ENCODE measurements around the gene ZNF485.
A peak's percentile ranks its signal among the peaks of the same experiment; 100 is the strongest.
"Not testable (repeated sequence)": the region's sequence is repeated elsewhere in the genome, so short reads cannot be mapped to it uniquely, and the experiment has no call there.

ZNF485 gene

DNA sequence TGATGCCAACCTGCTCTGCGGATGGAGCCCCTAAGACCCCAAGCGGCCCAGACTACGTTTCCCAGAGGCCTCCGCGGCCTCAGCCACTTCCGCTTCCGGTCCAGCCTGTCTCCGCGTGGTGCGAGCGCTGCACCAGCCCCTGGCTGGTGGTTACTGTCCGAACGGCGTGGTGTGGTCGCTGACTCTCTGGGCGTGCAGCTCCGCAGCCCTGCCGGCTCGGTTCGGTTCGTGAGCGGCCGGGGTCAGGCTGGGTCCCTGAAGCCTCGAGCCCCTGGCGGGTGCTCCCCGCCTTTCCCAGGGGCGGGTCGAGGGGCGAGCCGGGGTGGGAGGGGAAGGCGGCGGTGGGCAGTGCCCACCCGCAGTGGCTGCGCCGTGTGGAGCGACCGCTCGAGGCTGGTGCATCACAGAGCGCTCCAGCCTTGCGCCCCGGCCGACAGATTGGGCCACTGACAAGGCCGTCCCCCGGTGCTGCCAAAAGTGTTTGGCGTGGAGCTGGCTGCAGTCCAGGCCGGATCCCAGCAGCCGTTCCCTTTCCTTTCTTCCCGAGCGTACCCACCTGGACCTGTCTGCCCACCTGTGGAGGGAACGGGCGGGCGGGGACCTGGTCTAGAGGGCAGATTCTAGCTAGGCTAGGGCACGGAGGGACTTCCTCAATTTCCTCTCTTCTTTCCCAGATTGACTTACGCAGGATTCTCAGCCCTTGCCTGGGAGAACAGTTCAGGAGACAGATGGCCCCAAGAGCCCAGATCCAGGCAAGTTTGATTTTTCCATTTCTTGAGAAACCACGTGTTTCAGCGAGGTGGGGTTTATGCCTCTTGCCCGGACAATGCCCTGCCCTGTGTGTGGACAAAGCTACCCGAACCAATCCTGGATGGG, at the start of gene ZNF485:
Gene ZNF485, plus strand, starts transcription at position 116 of the 876 bp plus-strand sequence. Its CDS starts 613 bp downstream, at position 729.
- peak; percentile 43 for DNase-seq (ENCODE audit: low spot score)

DNA sequence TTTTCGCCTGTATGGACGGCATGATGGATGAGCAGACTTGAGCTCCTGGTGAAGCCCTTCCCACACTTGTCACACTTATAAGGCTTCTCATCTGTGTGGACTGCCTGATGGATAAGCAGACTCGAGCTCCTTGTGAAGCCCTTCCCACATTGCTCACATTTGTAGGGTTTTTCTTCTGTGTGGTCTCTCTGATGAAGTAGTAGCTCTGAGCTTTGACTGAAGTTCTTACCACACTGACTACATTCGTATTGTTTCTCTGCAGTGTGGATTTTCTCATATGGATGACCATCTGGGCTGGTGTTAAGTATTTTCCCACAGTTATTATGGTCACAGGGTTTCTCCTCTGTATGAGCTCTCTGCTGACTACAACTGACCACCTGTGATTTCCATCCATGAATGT, 49.0 kb upstream of the ZNF485 start:
- no peak for DNase-seq (ENCODE audit: low spot score)

DNA sequence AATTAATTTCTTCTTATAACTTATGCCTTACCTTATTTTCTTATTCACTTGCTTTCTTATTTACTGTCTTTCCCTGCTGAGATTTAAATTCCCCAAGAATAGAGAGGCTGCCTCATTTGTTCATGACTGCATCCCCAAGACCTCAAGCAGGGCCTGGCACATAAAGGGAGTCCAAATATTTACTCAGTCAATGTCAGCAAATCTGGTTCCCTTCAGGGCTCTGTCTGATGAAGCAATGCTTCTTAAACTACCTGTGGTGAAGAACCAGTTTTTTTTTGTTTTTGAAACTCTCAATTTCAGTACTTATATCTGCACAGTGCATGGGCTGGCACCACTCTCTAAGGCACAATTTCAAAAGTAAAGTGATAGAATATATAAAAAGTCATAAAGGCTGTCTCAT, 36.6 kb upstream of the ZNF485 start:
- no peak for DNase-seq (ENCODE audit: low spot score)

DNA sequence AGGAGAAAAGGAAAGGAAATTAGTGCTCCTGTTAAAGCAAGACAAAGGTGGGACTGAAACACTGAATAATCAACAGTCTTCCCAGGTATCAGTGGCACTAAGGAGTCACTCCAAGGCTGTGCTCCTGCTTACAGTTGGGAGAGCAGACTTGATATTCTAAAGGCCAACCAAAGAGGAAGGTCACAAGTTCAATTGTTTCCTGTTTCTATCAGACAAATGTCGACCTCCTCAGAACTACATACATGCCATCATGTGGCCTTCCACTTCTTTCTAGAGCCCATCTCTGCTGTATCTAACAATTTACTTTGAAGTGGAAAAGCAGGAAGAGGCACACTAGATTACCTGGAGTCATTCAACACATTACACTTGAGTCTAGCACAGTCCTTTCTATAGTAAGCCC, 35.3 kb upstream of the ZNF485 start:
- no peak for DNase-seq (ENCODE audit: low spot score)

DNA sequence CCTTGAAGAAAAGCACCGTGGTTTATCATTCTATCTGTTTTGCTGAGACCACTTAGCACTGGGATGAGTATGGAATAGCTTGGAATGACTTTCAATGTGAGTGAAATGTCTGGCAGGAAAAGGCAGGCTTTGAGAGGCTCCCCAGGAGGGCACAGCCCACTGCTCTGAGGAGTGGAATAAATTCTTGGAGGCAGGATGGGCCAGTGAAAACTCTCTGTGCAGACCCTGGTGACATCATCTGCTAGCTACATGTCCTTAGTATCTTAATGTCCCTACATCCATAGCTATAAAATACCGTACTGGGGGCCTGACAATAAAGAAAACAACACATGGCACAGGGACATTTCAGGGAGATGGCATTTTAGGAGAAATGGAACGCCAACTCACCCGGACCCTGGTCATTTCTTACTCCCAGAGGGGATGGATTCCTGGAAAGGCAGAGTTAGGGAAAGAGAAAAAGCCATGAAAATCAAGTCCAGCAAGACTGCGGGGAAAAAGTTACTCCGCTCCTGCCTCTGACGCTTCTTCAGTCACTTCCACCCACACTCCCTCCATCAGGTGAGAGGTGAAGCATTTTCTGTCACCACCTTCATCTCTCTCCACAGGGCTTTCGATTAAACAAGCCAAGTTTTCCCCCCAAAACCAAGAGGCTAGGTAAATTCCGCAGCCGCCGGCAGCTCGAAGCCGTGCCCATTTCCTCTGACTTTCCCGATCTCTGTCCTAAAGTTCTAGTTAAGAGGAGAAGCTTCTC, 32.8 kb upstream of the ZNF485 start:
- DNase-seq (ENCODE audit: low spot score) = no peak

DNA sequence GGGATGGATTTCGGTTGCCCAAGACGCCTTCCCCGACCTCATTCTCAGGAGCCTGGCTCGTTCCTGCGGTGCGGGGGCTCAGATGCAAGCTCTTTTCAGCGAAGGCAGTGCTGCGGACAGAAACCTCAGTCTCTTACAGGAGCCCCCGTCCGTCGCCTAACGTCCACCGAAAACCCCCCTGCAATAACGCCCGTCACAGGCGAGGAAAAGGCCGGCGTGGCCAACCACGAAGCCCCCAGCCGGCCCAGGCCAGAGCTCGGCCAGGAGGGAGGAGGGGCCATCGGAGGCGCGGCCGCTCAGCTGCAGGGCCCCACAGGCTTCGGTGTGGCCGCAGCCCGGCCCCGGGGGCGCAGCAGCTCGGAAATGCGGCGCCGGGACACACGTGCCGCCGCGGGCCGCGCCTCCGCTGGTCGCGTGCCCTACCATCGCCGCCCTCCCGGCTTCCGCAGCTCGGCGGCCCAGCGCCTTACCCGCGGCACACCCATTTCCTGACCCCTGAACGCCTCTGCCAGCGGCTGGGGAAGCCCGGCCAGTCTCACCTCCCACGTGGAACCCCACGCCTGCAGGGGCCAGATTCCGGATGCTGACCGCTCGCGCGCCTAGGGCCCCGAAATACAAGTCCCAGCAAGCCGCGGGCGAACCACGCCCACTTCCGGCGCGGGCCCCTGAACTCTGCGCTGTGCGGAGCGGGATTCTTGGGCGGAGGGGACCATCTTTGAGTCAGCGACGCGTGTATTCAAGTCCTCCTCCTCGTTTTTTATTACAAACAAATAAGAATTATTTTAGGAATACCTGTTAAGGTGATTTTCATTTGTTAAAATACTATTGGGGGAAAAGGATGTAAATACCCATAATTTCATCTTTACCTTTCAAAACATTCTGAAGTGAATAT, 32.0 kb upstream of the ZNF485 start, which contains the start of gene ZNF239:
Gene ZNF239, minus strand, starts transcription at position 616 of the 892 bp plus-strand sequence. CDS start 16,537 bp downstream, outside the sequence.
- DNase-seq (ENCODE audit: low spot score) = peak; percentile 6

DNA sequence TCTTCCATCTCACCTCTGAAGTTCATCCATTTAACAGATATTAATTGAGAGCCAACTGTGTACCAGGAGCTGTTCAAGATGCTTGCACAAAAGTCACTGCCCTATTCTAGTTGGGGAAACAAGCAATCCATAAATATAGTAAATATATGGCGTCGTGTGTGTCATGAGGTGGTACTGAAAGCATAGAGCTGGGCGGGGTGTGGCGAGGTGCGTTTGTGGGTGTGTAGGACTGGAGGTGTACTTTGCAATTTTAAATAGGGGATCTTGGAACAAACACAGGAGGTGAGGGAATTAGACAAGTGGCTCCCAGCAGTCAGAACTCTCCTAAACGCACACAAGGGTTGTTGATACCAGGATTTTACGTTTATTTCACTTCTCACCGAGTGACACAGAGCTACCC, 31.3 kb upstream of the ZNF485 start:
- no peak for DNase-seq (ENCODE audit: low spot score)

DNA sequence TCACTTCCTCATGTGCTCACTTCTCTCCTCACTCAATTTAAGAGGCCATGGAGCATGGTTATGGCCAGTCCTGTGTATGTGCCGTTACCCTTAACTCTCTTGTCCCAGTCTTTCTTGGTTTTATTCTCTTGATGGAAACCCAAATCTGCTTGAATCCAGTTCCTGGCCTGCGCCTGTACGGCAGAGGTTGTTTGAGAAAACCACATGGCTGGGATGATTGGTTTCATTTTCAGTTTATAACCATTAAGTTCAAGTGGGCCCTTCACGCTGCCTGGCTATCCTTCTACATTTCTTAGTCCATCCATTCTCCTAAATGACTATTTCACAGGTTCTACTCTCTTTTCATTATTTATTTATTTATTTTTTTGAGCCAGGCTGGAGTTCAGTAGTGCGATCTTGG, 30.2 kb upstream of the ZNF485 start:
- no peak for DNase-seq (ENCODE audit: low spot score)

DNA sequence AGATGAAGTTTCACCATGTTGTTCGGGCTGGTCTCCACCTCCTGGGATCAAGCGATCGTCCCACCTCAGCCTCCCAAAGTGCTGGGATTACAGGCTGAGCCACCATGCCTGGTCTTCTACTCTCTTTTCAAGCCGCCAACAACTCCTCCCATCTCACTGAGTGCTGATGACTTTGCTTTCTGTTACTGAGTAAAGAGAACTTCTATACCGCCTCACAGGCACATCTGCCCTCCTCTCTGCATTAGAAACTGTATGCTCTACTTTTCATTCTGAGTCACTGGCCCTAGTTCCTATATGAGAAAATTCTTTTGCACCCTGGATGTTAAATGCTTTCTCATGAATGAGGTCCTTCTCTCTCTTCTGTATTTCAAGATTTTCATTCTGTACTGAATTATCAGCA, 29.7 kb upstream of the ZNF485 start:
- no peak for DNase-seq (ENCODE audit: low spot score)

DNA sequence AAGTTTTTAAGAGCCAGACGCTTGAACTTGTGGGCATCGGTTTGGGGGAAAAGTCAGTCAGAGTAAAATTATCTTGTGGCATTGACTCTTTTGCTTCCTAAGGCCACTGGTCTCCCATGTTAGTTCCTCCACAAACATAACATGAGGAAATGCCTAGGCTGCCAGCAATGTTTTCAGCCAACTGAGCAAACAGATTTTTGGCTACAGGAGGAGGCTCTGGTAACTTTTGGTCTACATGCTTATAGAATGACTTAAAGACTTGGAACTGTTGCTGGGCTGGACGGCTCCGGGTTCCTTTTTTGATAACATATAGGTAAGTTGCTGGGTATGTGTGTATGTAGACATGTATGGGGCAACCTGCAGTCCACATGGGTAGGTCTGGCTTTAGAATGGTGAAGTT, 22.2 kb upstream of the ZNF485 start:
- DNase-seq (ENCODE audit: low spot score) = no peak

DNA sequence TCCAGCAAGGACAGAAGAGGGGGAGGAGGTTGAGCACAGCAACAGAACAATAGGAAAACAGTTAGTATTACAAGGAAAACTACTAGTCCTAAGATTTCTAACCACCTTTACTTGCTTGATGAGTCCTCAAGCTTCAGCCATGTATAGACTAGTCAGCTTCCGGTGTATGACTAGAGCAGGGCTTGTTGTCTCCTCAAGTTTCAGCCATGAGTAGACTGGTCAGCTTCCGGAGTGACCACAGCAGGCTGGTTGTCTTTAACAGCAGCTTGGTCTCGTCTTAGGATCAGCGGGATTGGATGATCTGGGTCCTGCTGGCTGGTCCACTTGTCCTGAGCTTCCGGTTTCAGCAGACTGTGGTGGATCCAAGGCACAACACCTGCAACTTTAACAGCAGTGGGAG, 21.2 kb upstream of the ZNF485 start:
- no peak for DNase-seq (ENCODE audit: low spot score)

DNA sequence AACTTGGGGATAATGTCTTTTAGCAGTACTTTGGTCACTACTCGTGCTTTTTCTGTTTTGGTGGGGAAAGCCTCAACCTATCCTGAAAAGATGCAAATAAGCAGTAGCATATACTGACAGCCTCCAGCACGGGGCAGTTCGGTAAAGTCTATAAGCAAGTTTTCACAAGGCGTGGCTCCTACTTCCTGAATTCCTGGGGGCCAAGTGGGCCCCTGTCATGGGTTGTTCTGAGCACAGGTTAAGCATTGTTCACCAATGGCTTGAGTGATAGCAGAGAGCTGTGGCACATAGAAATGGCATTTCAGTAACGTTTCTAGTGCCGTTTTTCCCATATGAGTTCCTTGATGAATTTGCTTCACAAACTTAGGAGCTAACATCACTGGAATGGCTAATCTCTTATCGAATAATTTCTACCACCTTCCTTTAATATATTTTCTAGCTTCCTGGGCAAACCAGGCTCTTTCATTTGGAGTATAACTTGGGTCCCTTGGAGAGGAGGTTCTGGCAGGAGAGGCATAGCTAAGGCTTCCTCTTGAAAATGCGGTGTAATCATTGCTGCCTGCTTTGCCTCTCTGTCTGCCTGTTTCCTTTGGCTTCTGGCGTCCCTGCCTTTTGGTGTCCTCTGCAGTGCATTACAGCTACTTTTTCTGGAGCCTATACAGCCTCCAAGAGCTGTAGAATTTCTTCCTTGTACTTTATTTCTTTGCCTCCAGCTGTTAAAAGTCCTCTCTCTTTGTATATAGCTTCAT, 20.1 kb upstream of the ZNF485 start:
- DNase-seq (ENCODE audit: low spot score) = no peak

DNA sequence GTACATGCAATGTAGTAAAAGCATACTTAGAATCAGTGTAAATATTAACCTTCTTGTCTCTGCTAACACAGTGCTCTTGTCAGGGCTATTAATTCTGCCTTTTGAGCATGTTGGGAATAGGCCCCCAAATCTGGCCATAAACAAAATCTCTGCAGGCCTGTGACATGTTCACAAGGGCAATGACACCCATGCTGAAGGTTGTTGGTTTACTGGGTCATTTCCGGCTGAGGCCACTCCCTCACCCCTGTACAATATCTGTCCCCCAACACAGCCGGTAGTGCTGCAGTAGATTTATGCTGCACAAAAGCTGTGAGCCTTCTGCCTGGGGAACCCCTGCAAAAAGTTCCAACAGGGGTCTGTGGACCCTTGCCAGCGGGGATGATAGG, 19.5 kb upstream of the ZNF485 start:
- not testable (repeated sequence) for DNase-seq (ENCODE audit: low spot score)

DNA sequence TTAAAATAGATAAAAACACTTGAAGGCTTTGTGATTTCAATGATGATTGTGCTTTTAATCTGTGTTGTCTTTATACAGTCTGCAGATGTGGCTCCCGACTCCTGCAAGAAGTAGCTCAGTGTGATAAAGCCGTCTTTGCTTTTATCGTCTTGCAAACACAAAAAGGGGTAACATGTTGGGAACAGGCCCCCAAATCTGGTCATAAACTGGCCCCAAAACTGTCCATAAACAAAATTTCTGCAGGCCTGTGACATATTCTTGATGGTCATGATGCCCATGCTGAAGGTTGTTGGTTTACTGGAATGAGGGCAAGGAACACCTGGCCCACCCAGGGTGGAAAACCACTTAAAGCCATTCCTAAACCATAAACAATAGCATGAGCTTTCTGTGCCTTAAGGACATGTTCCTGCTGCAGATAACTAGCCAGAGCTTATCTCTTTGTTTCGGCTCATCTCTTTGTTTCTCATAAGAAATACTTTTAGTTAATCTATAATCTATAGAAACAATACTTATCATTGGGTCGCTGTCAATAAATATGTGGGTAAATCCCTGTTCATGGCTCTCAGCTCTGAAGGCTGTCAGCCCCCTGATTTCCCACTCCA, 14.8 kb upstream of the ZNF485 start:
- no peak for DNase-seq (ENCODE audit: low spot score)

DNA sequence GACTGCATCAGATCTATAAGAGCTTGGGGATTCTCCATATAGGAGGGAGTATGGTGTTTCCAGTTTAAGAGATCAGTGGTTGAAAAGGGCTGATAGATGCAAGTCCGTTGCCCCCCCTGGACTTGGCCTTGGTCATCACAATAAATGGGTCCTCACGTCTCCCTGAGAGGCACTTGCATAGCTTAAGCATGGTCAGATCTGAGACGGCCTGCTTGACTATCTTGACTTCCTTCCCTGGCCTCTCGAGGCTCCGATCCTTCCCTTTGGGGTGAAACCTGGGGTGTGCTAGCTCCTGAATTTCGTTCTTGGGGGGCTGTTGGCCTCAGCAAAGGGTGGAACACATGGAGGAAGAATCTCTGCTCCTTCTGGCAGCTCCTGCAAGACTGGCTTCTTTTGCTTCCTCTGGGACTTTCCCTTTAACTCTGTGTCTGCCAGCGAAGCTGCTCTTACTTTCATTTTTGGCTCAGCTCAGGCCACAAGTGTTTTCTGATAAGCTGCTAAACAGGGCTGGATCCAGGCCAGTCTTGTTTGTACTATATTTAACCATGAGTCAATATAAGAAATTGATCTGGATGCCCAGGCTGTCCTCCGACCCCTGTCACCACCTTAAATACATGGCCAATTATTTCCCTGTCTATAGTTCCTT, 11.2 kb upstream of the ZNF485 start:
- DNase-seq (ENCODE audit: low spot score) = no peak

DNA sequence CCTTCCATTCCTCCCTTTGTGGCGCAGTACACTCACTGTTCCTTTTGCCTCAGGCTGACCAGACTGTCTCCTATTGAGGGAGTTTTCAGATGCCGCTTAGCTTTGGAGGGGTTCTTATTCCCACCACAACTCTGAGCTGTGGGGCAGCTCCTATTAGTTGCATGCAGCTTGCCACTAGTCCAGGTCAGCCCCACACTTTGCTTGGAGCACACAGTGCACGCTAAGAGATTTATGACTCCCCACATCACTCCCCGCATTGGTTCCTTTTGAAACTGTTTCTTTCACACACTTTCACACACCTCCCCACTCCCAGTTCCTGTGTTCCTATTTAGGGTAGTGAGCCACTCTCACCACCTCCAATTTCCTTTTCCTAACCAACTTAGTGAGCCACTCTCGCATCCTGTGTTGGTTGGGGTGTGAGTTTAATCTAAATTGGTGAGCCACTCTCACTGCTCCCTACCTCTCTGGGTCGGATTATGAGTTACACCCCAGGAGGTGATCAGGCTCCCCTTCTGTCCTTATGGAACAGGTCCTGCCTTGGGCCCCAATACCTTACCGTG, 10.4 kb upstream of the ZNF485 start:
- no peak for DNase-seq (ENCODE audit: low spot score)

DNA sequence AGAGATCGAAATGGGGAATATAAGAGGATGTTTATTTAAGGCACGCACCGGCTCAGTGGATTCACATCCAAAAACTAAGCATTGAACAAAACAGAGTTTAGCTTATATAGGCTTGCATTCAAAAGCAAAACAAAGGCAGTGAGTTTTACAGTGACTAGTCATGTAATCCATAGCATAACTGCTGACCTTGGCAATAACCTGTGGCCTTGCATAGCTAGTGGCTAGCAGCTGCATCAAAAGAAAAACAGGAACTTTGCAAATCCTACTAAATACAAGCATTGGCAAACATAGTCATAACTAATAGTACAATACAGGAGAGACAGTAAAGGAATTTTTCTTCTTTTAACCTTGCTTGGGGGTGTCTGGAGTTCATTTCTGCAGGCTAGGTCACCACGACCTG, 9.7 kb upstream of the ZNF485 start:
- DNase-seq (ENCODE audit: low spot score) = no peak

DNA sequence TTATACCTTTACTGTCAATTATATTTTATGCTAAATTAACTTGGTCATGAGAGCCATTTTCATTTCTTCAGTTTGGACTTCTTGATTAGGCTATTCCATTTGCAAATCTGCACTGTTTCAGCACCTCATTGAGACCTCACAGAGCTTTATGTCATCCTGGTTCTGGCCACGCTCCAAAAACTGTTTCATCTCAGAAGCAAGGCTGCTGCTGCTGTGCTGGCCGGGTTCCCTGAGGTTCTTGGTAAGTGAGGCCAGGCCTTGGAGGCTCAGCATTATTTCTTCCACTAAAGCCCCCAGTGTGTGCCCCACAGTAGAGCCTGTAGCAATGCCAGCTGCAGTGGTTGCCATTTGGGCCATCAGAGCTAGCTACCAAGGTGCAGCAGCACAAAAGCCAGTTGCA, 7.8 kb upstream of the ZNF485 start:
- DNase-seq (ENCODE audit: low spot score) = no peak

DNA sequence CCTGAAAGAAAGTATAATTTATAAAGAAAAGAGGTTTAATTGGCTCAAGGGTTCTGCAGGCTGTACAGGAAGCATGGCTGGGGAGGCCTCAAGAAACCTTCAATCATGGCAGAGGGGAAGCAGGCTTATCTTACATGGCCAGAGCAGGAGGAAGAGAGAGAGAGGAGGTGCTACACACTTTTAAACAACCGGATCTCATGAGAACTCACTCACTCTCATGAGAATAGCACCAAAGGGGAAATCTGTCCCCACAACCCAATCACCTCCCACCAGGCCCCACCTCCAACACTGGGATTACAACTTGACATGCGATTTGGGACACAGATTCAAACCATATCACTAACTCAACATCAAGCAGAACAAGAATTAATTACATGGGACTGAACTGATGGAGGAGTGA, 6.9 kb upstream of the ZNF485 start:
- DNase-seq (ENCODE audit: low spot score) = no peak

DNA sequence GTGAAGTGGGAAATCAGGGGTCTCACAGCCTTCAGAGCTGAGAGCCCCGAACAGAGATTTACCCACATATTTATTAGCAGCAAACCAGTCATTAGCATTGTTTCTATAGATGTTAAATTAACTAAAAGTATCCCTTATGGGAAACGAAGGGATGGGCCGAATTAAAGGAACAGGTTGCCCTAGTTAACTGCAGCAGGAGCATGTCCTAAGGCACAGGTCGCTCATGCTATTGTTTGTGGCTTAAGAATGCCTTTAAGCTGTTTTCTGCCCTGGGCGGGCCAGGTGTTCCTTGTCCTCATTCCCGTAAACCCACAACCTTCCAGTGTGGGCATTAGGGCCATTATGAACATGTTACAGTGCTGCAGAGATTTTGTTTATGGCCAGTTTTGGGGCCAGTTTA, 4.7 kb upstream of the ZNF485 start:
- DNase-seq (ENCODE audit: low spot score) = not testable (repeated sequence)
